HL-60 (cell line): ENCODE measurements around the gene NFIC.
"Not testable (repeated sequence)": the region's sequence is repeated elsewhere in the genome, so short reads cannot be mapped to it uniquely, and the experiment has no call there.

Experiments
- CTCF ChIP-seq: IDR thresholded peaks from one replicate; pipeline ENCODE4 v1.5.1; 2011; ENCODE audit warnings: low read length, control low read depth, inconsistent platforms; ENCODE audit not compliant: insufficient read depth
- GABPA ChIP-seq: IDR thresholded peaks from 2 replicates; pipeline ENCODE4 v1.6.1; 2012; ENCODE audit warnings: low read depth
- POLR2AphosphoS5 ChIP-seq: IDR thresholded peaks from 2 replicates; pipeline ENCODE4 v1.6.1; 2012; ENCODE audit warnings: low read depth
- SPI1 ChIP-seq: IDR thresholded peaks from 2 replicates; pipeline ENCODE4 v1.6.1; 2012; ENCODE audit warnings: low read depth, mild to moderate bottlenecking, borderline replicate concordance
- TF ChIP-seq, protein P1 (sequence below): IDR thresholded peaks from 2 replicates; pipeline ENCODE4 v1.6.1; 2012; ENCODE audit warnings: low read depth; ENCODE audit not compliant: insufficient replicate concordance

DNA sequence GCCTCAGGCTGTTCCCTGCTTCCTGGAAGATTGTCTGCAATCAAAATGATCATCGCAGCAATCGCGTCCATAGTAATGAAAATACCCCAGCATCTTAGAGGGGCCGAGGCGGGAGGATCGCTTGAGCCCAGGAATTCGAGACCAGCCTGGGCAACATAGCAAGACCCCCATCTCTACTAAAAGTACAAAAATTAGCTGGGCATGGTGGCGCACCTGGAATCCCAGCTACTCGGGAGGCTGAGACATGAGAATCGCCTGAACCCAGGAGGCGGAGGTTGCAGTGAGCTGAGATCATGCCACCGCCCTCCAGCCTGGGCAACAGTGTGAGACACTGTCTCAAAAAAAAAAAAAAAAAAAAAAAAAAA, 9.7 kb downstream of the NFIC start:
- not testable (repeated sequence) for TF ChIP-seq CTCF, SPI1, POLR2AphosphoS5, GABPA
- TF ChIP-seq, protein P1, sequence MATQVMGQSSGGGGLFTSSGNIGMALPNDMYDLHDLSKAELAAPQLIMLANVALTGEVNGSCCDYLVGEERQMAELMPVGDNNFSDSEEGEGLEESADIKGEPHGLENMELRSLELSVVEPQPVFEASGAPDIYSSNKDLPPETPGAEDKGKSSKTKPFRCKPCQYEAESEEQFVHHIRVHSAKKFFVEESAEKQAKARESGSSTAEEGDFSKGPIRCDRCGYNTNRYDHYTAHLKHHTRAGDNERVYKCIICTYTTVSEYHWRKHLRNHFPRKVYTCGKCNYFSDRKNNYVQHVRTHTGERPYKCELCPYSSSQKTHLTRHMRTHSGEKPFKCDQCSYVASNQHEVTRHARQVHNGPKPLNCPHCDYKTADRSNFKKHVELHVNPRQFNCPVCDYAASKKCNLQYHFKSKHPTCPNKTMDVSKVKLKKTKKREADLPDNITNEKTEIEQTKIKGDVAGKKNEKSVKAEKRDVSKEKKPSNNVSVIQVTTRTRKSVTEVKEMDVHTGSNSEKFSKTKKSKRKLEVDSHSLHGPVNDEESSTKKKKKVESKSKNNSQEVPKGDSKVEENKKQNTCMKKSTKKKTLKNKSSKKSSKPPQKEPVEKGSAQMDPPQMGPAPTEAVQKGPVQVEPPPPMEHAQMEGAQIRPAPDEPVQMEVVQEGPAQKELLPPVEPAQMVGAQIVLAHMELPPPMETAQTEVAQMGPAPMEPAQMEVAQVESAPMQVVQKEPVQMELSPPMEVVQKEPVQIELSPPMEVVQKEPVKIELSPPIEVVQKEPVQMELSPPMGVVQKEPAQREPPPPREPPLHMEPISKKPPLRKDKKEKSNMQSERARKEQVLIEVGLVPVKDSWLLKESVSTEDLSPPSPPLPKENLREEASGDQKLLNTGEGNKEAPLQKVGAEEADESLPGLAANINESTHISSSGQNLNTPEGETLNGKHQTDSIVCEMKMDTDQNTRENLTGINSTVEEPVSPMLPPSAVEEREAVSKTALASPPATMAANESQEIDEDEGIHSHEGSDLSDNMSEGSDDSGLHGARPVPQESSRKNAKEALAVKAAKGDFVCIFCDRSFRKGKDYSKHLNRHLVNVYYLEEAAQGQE = not testable (repeated sequence)
